Suprapubic skin (tissue), 4 donors: ENCODE measurements around the gene DGLUCY. TPM values are rescaled to one million over a fixed set of nuclear protein-coding genes. Genes with fewer than 3 reads are reported as not detected.

ENCODE experiments used
- DNase-seq, 2 donors: peaks; one replicate each; pipeline ENCODE4 v3.0.0-alpha.2; 2019; ENCODE audit warnings: low spot score in 2 of 2
- H3K27ac ChIP-seq: fragments of 200-600 bp; sonication (generic); one replicate; pipeline ENCODE4 v1.5.1; 2019
- H3K27me3 ChIP-seq: fragments of 200-600 bp; sonication (generic); one replicate; pipeline ENCODE4 v1.5.1; 2019
- H3K36me3 ChIP-seq: fragments of 200-600 bp; sonication (generic); one replicate; pipeline ENCODE4 v1.5.1; 2019
- H3K4me1 ChIP-seq: fragments of 200-600 bp; sonication (generic); one replicate; pipeline ENCODE4 v1.5.1; 2019
- H3K4me3 ChIP-seq: fragments of 200-600 bp; sonication (generic); one replicate; pipeline ENCODE4 v1.5.1; 2019; ENCODE audit warnings: mild to moderate bottlenecking
- H3K9me3 ChIP-seq: fragments of 200-600 bp; sonication (generic); one replicate; pipeline ENCODE4 v1.5.1; 2019
- CTCF ChIP-seq, 2 donors: fragments of 200-600 bp in 1 of 2; fragments of 450-650 bp in 1 of 2; sonication (generic) in 1 of 2; IDR thresholded peaks; one replicate each; pipeline ENCODE4 v1.5.1; 2016 to 2019; ENCODE audit warnings: antibody characterized with exemption in 2 of 2, mild to moderate bottlenecking in 1 of 2, moderate library complexity in 1 of 2
- EP300 ChIP-seq: sonication (generic); formaldehyde crosslinking; IDR thresholded peaks from one replicate; pipeline ENCODE4 v1.6.1; 2017; ENCODE audit warnings: antibody characterized with exemption
- POLR2A ChIP-seq, 2 donors: fragments of 450-650 bp; IDR thresholded peaks; one replicate each; pipeline ENCODE4 v1.6.1; 2017; ENCODE audit warnings: antibody characterized with exemption in 2 of 2, mild to moderate bottlenecking in 2 of 2, moderate library complexity in 2 of 2
- POLR2AphosphoS5 ChIP-seq, 3 donors: sonication (generic); formaldehyde crosslinking; IDR thresholded peaks; one replicate each; pipeline ENCODE4 v1.6.1; 2017; ENCODE audit warnings: antibody characterized with exemption in 3 of 3
- WGBS: methylation state at CpG from one replicate; pipeline ENCODE4 v1.1.5; 2018; 5-methylcytosine and 5-hydroxymethylcytosine counted together
- total RNA-seq, 4 donors: library from RNA; depleted of rRNA; stranded (reverse); fragments of >200 nt; gene quantifications; one replicate each; pipeline ENCODE4 v1.1.0, GENCODE V29; 2016

Gene DGLUCY
- total RNA-seq, 4 donors from 2014 or later, result 54.0 to 94.9 (median 69.3) TPM

DNA sequence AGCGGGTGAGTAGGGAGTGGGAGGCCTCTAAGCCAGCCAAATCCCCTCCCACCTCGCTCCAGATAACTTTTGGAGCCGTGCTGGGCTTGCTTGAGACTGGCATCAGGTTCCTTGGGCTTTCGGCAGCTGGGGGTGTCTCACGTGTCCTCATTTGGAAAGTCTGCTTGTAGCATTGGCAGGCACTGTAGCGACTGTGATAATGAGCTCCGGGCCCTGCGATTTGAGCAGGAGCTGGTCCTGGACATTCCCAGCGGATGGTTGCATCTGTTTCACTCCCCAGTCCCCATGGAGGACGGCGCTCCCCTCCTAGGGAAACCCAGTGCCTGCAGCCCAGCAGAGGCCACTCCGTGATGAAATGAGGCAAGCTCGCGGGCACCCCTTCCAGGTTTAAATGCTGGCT is 49.4 kb downstream of the DGLUCY start:
- no peak overlapping the region for H3K4me3 ChIP-seq
- 90% methylated on average over 14 of the region's 14 CpGs for WGBS
- DNase-seq, result no peak
- no peak overlapping the region for H3K27ac ChIP-seq
- H3K36me3 ChIP-seq, result peaks cover 94% of the 10 kb centered on the region
- H3K27me3 ChIP-seq, result no peaks in the 10 kb centered on the region
- H3K4me1 ChIP-seq, result peaks cover 9% of the 10 kb centered on the region
- TF ChIP-seq POLR2A (IDR thresholded peaks at IDR 0.05) (no peak), CTCF (IDR thresholded peaks at IDR 0.05) (no peak), POLR2AphosphoS5 (IDR thresholded peaks at IDR 0.05) (no peak), EP300 (no peak)
- H3K9me3 ChIP-seq, result no peaks in the 10 kb centered on the region

DNA sequence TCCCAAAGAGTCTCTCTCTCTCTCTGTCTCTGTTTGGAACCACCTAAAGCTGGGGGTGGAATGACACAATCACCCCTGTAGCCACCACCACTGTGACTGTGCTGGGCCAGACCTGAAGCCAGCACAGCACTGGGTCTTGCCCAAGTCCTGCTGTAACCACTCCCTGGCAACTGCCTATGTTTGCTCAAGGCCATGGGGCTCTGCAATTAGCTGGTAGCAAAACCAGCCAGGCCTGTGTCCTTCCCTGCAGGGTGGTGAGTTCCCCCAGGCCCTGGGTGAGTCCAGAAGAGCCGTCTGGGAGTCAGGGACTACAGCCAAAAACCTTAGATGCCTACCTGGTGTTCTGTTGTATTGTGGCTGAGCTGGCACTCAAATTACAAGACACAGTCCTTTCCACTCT is 50.8 kb downstream of the DGLUCY start:
- H3K27me3 ChIP-seq, result no peaks in the 10 kb centered on the region
- H3K27ac ChIP-seq, result no peak overlapping the region
- 53% methylated on average over 1 of the region's 1 CpG for WGBS
- H3K4me3 ChIP-seq, result no peak overlapping the region
- H3K36me3 ChIP-seq, result peaks cover 94% of the 10 kb centered on the region
- DNase-seq, result no peak
- H3K4me1 ChIP-seq, result peaks cover 7% of the 10 kb centered on the region
- TF ChIP-seq POLR2AphosphoS5 (IDR thresholded peaks at IDR 0.05) (no peak), POLR2A (IDR thresholded peaks at IDR 0.05) (no peak), CTCF (IDR thresholded peaks at IDR 0.05) (no peak), EP300 (no peak)
- no peaks in the 10 kb centered on the region for H3K9me3 ChIP-seq

GRCh38 chr14:91167380-91167770 is 53.5 kb downstream of the DGLUCY start:
- TF ChIP-seq CTCF (IDR thresholded peaks at IDR 0.05) (no peak), POLR2A (IDR thresholded peaks at IDR 0.05) (no peak), POLR2AphosphoS5 (IDR thresholded peaks at IDR 0.05) (no peak), EP300 (no peak)
- no peaks in the 10 kb centered on the region for H3K27me3 ChIP-seq
- no peak for DNase-seq
- H3K4me3 ChIP-seq, result no peak overlapping the region
- H3K4me1 ChIP-seq, result peaks cover 7% of the 10 kb centered on the region
- H3K36me3 ChIP-seq, result peaks cover 85% of the 10 kb centered on the region
- WGBS, result 91% methylated on average over 5 of the region's 5 CpGs
- no peak overlapping the region for H3K27ac ChIP-seq
- no peaks in the 10 kb centered on the region for H3K9me3 ChIP-seq

- Histone ChIP-seq H3K4me1 (no peaks in the 10 kb centered on the region), H3K36me3 (peaks cover 75% of the 10 kb centered on the region), H3K27me3 (no peaks in the 10 kb centered on the region), H3K27ac (no peak overlapping the region), H3K9me3 (no peaks in the 10 kb centered on the region), H3K4me3 (no peak overlapping the region)
- DNase-seq, result no peak
- TF ChIP-seq POLR2AphosphoS5 (IDR thresholded peaks at IDR 0.05), result no peak
- TF ChIP-seq CTCF (IDR thresholded peaks at IDR 0.05), result no peak
- no peak for TF ChIP-seq POLR2A (IDR thresholded peaks at IDR 0.05)
- no peak for TF ChIP-seq EP300
- WGBS, result 96% methylated on average over 4 of the region's 8 CpGs
These were observed 56.1 kb downstream of the DGLUCY start for GRCh38 chr14:91169951-91170350.

DNA sequence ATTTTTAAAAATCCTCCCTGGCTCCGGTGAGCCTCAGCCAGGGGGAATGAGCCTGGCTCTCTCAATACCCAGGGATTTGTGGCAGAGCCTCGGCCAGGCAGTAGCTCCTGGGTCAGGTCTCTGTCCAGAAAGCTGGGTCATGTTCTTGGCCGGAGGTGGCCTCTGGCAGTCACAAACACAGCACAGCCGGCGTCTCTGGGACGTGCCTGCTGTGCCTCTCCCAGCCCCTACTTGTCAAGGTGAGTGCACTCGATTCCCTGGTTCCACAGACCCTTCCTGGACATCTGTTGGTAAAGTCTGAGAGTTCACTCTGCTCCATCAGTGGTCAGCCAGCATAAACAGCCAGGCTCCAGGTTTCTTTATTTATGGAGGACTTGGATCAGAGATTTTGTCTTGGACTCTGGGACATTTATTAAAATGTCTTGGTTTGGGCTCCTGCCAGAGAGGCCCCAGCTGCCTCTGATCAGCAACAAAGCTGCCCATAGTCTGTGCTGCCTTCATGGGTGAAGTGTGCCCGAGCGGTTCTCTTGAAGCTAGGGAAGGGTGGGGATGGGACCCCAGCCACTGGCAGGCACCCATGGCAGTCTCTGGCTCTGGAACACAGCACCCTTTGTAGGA is 56.7 kb downstream of the DGLUCY start:
- Histone ChIP-seq H3K9me3 (no peaks in the 10 kb centered on the region), H3K4me3 (no peak overlapping the region), H3K4me1 (no peaks in the 10 kb centered on the region), H3K27me3 (no peaks in the 10 kb centered on the region), H3K27ac (no peak overlapping the region), H3K36me3 (peaks cover 73% of the 10 kb centered on the region)
- DNase-seq, result no peak
- WGBS, result 34% methylated on average over 9 of the region's 9 CpGs
- TF ChIP-seq EP300, result no peak
- no peak for TF ChIP-seq POLR2AphosphoS5 (IDR thresholded peaks at IDR 0.05)
- no peak for TF ChIP-seq CTCF (IDR thresholded peaks at IDR 0.05)
- no peak for TF ChIP-seq POLR2A (IDR thresholded peaks at IDR 0.05)
